ENCODE data around the gene PDE8A. TPM values are rescaled to one million over a fixed set of nuclear protein-coding genes. Genes with fewer than 3 reads are reported as not detected.

Gene PDE8A
- total RNA-seq, 1 experiment from 2014 or later, result 12.5 TPM

DNA sequence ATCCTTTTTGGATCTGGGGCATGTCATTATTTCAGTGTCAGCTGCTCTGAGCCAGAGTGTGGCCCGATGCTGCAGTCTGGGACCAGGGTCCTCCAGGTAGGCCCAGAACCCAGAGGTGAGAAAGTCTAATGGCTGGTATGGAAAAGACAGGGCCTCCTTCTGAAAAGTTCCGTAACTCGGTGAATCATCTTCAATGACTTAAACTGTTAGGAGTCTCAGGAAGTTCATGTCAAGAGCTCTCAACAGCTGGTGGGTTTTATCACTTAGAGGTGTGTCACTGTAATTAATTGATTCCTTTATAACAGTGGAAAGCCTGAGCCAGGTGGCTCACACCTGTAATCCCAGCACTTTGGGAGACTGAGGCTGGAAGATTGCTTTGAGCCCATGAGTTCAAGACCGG, 28.5 kb upstream of the PDE8A start:
- H3K9me3 ChIP-seq, result peaks cover 4% of the 10 kb centered on the region
- no peak overlapping the region for H3K4me3 ChIP-seq
- DNase-seq, result no peak
- no peaks in the 10 kb centered on the region for H3K27me3 ChIP-seq
- no peaks in the 10 kb centered on the region for H3K36me3 ChIP-seq

DNA sequence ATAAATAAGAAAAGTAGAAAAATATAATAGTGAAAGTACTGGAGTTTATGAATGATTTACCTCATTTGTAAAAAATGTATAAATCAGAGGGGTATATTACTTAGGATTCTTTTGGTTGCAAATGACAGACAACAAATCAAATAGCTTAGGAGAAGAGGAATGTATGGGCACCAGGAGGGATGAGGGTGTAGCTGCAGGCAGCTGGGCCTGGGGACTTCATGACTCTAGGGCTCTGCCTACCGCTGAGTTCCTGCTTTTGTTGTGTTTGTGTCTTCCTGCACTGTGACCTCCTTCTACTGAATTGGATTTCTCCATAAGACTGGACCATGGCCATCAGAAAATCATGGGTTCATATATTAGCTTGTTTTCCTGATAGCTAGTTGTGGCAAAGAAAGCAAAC, 27.9 kb upstream of the PDE8A start:
- no peaks in the 10 kb centered on the region for H3K36me3 ChIP-seq
- DNase-seq, result no peak
- H3K27me3 ChIP-seq, result no peaks in the 10 kb centered on the region
- H3K9me3 ChIP-seq, result peaks cover 3% of the 10 kb centered on the region
- no peak overlapping the region for H3K4me3 ChIP-seq

DNA sequence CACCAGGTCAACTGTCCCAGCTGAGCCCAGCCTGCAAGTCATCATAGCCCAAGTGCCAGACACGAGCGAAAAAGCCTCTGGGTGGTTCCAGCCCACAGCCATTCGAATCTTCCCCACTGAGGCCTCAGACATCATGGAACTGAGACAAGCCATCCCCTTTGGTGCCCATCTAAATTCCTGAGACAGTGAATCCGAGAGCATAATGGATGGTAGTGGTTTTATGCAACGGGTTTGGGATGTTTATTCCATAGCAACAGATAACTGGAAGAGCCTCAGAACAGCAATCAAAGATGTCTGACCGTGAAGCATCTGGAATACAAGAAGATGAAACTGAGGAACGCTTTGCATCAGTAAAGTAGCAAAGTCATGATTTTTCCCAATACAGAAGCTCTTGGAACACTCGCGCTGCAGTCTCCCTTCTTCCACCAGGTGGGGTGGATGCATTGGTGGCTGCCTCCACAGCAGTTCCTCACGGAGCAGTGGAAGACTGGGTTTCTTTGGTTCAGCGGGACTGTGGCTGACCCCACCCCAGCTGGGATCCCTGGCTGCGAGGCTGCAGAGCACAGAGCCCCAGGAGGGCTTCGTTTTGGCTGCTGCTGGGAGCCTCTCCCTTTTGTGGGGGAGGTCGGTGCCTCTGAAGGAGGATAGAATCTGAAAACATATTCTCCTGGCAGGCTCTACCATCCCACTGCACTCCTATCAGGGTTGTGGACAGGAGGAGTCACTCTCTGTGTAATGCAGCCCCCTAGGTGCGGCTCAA, 26.4 kb upstream of the PDE8A start:
- DNase-seq, result peak; percentile 67
- H3K4me3 ChIP-seq, result peak overlapping the region; percentile 20
- H3K36me3 ChIP-seq, result no peaks in the 10 kb centered on the region

DNA sequence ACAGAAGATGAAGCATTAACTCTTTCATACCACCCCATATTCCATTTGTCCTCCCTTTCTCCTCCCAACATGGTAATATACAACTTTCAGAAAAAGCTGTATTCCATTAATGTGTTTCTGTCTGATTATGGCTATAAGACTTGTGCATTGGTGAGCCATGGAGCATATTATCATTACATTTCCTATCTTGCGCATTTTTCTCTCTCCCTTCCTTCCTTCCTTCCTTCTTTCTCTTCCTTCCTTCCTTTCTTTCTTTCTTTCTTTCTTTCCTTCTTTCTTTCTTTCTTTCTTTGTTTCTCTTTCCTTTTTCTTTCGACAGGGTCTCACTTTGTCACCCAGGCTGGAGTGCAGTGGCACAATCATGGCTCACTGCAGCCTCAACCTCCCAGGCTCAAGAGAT, 25.5 kb upstream of the PDE8A start:
- no peaks in the 10 kb centered on the region for H3K36me3 ChIP-seq
- no peak for DNase-seq
- no peak overlapping the region for H3K4me3 ChIP-seq
- H3K9me3 ChIP-seq, result no peaks in the 10 kb centered on the region; the same call in none of the 2 replicates
- H3K27me3 ChIP-seq, result no peaks in the 10 kb centered on the region

More for the DNA sequence above, 26.4 kb upstream of the PDE8A start:
- H3K27me3 ChIP-seq, result no peaks in the 10 kb centered on the region
- H3K9me3 ChIP-seq, result no peaks in the 10 kb centered on the region; the same call in none of the 2 replicates

DNA sequence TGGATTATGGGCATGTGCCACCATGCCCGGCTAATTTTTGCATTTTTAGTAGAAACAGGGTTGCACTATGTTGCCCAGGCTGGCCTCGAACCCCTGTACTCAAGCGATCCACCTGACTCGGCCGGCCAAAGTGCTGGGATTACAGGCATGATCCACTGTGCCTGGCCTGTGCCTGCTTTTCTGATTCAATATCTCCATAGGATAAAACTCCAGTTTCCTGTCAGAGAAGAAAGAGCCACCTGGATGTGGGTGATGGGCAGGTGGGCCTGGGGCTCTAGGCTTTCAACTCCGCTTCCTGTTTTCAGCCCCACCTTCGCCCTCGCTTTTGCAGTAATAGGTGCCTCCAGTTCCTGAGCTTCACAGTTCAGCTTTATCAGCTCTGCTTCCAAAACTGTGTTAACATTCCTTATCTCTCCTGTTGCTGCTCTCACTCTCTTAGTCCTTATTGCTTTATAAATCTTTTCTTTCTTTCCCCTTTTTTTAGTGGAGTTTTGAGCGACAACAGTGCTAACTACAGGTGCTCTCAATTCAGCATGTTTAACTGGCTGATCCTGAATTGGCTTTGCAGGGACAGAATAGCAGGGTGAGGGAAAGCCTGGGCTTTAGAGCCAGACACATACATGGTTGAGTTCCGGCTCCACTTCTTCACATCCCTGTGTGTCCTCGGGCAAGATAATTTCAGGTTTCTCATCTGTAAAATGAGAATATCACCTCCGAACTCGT, 21.1 kb upstream of the PDE8A start:
- no peak for DNase-seq

DNA sequence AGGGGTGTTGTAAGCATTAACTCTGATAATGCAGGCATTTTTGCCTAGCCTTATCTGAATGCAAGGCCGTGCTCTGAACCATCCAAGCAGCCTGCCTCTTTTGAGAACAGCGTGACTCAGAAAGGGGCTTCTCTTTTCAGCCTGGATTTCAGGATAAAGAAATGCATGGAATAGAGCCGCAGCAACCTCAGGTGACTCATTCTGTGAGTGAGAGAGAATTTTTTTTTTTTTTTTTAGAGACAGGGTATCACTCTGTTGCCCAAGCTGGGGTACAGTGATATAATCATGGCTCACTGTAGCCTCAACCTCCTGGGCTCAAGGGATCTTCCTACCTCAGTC, 20.6 kb upstream of the PDE8A start:
- Histone ChIP-seq H3K9me3 (no peaks in the 10 kb centered on the region; the same call in none of the 2 replicates), H3K27me3 (no peaks in the 10 kb centered on the region), H3K4me3 (no peak overlapping the region), H3K36me3 (no peaks in the 10 kb centered on the region)
- DNase-seq, result no peak

More for the DNA sequence above, 21.1 kb upstream of the PDE8A start:
- H3K36me3 ChIP-seq, result no peaks in the 10 kb centered on the region
- no peaks in the 10 kb centered on the region for H3K27me3 ChIP-seq
- H3K4me3 ChIP-seq, result no peak overlapping the region
- H3K9me3 ChIP-seq, result no peaks in the 10 kb centered on the region; the same call in none of the 2 replicates

DNA sequence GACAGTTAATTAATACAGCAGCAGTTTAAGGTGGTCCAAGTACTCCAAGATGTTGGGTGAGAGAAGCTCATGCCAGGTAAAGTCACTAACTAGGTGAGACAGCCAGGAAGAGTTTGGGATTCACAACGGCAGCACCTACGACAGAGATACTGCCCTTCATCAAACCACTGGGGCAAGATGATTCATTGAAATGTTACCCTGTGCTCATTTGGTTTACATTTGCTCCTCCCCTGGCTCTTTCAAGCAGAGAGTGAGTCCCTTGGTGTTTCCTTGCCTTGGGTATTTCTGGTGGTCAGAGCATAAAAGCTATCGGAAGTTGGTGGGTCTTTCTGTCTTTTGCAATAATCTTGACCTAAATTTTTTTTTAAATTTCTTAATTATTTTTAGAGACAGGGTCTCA, 19.9 kb upstream of the PDE8A start:
- H3K4me3 ChIP-seq, result no peak overlapping the region
- no peaks in the 10 kb centered on the region for H3K27me3 ChIP-seq
- DNase-seq, result no peak
- H3K36me3 ChIP-seq, result no peaks in the 10 kb centered on the region
- no peaks in the 10 kb centered on the region; the same call in none of the 2 replicates for H3K9me3 ChIP-seq

DNA sequence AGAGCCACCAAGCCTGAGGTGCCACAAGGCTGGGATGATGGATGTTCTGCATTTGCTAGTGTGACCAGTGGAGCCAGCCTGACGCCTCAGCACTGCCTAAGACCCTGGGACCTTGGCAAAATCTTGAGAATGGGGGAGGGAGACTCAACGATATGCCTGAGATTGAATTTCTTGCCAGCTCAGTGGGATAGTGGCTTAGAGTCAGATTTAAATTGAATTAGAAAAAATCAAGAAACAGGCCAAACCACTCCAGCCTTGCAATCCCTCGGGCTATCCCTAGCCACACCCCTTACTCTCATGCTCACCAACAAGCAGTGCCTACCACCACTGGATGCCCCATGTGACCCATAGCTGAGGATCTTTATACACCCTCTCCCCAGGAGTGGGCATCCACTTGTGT, 18.7 kb upstream of the PDE8A start:
- Histone ChIP-seq H3K27me3 (no peaks in the 10 kb centered on the region), H3K36me3 (no peaks in the 10 kb centered on the region), H3K4me3 (no peak overlapping the region), H3K9me3 (no peaks in the 10 kb centered on the region; the same call in 1 of the 2 replicates)
- no peak for DNase-seq

DNA sequence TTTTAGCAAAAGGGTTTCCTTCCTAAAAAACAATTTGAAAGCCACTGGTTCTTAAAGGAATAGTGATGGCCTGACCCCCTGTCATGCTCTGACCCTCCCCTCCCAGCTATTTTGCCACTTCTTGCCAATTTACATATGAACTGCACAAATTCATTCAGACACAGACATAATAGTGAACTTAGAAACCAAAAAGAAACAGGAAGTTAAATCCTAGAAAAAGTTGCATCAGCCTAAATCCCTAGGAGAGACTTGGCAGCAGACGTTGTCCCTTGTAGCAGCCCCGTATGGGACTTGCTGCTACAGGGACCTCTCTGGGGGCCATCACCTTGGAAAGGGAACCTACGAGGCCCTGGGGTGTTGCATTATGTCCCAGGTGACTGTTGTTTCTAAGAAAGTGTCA, 14.3 kb upstream of the PDE8A start:
- DNase-seq, result no peak

DNA sequence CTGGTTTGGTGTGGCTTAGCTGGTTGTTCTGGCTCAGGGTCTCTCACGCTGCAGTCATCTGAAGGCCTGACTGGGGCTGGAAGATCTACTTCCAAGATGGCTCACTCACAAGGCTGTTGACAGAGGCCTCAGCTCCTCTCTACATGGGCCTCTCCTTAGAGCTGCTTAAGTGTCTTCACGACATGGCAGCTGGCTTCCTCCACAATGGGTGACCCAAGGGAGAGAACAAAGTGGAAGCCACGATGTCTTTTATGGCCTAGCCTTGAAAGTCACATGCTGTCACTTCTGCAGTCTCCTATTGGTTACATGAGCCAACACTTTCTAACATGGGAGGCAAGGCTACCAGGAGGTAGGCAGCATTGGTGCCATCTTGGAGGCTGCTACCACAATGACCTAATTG, 13.4 kb upstream of the PDE8A start:
- no peaks in the 10 kb centered on the region for H3K9me3 ChIP-seq
- H3K4me3 ChIP-seq, result no peak overlapping the region
- no peaks in the 10 kb centered on the region for H3K36me3 ChIP-seq
- no peaks in the 10 kb centered on the region for H3K27me3 ChIP-seq
- no peak for DNase-seq

More for the DNA sequence above, 14.3 kb upstream of the PDE8A start:
- Histone ChIP-seq H3K27me3 (no peaks in the 10 kb centered on the region), H3K4me3 (no peak overlapping the region), H3K9me3 (no peaks in the 10 kb centered on the region), H3K36me3 (no peaks in the 10 kb centered on the region)

DNA sequence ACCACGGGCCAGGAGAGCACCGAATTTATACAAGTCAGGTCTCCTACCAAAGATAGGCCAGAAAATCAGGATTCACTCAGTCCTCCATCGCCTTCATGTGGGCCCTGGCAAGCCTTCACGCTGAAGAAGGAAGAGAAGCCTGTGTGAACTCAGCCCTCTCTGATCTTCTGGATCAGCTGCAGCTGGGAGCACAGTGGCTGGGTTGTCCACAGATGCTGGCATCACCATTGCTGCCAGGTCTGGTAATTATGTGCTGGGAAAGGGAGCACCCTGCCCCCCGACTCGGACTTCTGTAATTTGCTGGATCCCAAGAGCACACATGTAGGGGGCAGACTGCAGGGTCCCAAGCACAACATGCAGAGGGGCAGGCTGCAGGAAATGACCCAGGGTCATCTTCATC, 12.4 kb upstream of the PDE8A start:
- H3K9me3 ChIP-seq, result no peaks in the 10 kb centered on the region
- no peak for DNase-seq
- no peaks in the 10 kb centered on the region for H3K36me3 ChIP-seq
- H3K27me3 ChIP-seq, result no peaks in the 10 kb centered on the region
- H3K4me3 ChIP-seq, result no peak overlapping the region

DNA sequence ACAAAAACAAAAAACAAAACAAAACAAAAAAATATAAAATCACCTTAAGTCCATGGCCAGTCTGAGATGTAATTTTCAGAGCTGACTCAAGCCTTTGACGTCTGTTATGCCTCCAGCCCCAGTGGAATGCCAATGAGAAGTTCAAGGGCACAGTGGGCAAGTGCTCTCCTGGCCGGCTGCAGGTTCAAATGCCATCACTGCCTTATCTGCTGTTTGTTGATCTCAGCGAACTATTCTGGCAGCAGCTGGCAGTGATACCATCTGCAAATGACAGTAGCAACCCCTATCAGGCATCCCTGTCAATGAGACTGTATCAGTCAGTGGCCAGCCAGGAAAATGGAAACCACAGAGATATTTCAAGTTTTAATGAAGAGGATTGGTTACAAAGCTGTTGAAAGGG, 10.8 kb upstream of the PDE8A start:
- H3K9me3 ChIP-seq, result no peaks in the 10 kb centered on the region
- no peaks in the 10 kb centered on the region for H3K27me3 ChIP-seq
- H3K4me3 ChIP-seq, result no peak overlapping the region
- DNase-seq, result no peak
- no peaks in the 10 kb centered on the region for H3K36me3 ChIP-seq

DNA sequence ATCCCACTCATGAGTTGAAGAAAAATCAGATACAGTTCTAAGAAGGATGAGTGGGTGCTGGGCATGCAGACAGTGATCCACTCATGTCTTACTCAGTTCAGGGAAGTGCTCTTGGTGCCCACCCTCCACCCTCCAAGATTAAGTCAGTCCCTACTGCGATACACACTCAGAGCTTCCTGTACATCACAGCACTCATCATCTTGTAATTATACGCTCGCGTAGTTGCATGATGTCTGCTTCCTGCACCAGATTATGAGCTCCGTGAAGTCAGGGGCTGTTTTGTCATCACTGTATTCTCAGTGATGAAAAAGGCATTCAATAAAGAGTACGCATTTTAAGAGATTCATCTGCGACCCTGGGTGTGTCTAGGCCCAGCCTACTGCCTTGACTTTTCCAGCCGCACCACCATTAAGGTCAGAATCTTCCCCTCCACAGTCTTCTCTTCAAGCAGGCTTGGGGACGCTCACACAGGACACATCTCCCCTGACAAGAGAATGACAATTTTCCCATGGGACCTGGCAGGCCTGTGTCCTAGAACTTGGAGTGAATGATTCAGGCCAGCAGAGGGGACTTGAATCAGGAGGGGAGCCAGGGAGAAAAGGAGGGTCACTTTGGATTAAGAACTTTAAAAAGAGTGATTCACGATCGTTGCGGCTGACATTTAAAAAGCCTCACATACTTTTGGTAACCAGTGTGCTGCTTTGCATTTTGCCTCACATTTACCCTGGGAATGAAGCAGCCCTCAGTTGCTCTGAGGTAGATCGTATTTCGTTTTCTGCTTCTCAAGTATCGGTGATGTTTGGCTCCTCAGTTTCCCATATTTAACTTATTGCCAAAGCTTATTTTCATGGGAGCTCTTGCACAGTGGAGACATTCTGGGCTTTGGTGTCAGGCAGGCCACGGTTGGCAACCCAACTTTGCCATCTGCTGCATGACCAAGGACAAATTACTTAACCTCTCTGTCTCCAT, 7.9 kb upstream of the PDE8A start:
- H3K9me3 ChIP-seq, result no peaks in the 10 kb centered on the region
- H3K4me3 ChIP-seq, result no peak overlapping the region
- no peaks in the 10 kb centered on the region for H3K36me3 ChIP-seq
- DNase-seq, result no peak
- no peaks in the 10 kb centered on the region for H3K27me3 ChIP-seq

DNA sequence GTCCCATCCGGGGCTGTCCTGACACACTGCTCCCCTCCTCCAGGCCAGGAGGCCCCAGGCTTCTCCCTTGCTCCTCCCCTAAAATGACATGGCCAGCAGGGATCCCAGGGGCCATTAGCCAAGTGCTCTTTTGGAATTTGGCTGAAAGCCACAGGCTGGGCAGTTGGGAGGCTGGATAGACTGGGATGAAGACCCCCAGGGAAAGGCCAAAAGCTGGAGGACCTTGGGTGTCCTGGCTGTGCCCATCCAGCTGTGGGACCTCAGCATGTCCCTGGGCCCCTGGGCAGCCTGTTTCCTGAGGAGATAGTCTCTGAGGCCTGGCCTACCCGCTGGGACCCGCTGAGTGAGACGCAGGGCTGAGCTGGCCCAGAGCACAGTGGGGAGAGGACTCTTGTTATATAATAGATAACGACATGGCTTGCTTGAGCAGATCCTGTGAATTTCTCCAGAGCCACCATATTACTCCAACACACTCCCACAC, 5.7 kb upstream of the PDE8A start:
- DNase-seq, result no peak
- Histone ChIP-seq H3K4me3 (no peak overlapping the region), H3K36me3 (no peaks in the 10 kb centered on the region), H3K9me3 (no peaks in the 10 kb centered on the region), H3K27me3 (no peaks in the 10 kb centered on the region)

DNA sequence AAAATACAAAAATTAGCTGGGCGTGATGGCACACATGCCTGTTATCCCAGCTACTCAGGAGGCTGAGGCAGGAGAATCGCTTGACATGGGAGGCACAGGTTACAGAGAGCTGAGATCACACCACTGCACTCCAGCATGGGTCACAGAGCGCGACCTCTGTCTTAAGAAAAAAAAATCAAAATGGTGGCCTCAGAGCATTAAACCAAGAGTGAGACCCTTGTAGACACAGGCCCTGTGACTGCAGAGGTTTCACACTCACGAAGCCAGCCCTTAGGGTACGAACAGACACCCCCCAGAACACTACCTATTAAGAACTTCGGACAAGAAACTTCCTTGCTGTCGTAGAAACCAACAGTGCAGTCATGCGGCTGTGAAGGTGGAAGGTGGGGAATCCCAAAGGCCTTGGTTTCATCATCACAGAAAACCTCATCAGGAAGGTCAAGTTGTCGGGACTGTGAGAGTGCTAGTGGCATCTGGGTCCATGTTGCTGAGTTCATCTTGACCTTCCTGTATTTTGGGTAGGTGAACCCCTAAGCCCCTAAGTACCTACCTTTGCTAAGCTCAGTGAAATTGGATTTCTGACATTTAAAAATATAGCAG, 4.8 kb upstream of the PDE8A start:
- H3K27me3 ChIP-seq, result no peaks in the 10 kb centered on the region
- no peak for DNase-seq
- H3K36me3 ChIP-seq, result no peaks in the 10 kb centered on the region
- H3K4me3 ChIP-seq, result no peak overlapping the region
- H3K9me3 ChIP-seq, result no peaks in the 10 kb centered on the region

DNA sequence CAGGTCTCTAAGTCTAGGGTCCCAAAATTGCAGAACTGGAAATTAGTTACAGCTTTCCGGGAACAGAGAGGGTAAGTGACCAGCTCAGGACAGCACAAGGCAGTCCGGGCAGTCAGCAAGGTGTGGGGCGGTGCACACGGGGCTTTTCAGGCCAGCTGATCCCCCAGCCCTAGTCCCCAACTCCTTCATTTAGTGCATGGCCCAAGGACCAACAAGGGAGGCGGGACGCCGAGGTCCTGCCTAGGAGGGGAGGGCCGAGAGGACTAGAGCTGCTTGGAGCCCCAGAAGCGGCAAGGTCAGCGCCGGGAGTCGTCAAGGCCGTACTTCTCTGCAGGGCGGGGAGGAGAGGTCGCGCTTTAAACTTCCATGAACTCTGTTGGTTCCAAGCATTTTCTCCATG, 2.0 kb upstream of the PDE8A start:
- no peaks in the 10 kb centered on the region for H3K27me3 ChIP-seq
- no peaks in the 10 kb centered on the region for H3K9me3 ChIP-seq
- no peak for DNase-seq
- no peaks in the 10 kb centered on the region for H3K36me3 ChIP-seq
- peak overlapping the region; percentile 76; the same call in 1 of the 2 replicates for H3K4me3 ChIP-seq

Data from MG63 (cell line).